OCI-LY1 (cell line): Measurements from ENCODE around the gene HACD2.

Experiments
- H2AFZ ChIP-seq: fragments of 200-600 bp; sonication (generic), shearing (Covaris generic); 2 replicates; pipeline ENCODE4 v1.6.0; 2014; ENCODE audit warnings: antibody characterized with exemption, mild to moderate bottlenecking, low read length
- H3F3A ChIP-seq: fragments of 200-600 bp; sonication (generic), shearing (Covaris generic); 2 replicates; pipeline ENCODE4 v1.6.0; 2014; ENCODE audit warnings: mild to moderate bottlenecking, antibody characterized with exemption, low read length, moderate library complexity; ENCODE audit not compliant: insufficient read depth
- H3K27ac ChIP-seq: fragments of 200-600 bp; sonication (generic); 2 replicates; pipeline ENCODE4 v1.5.1; 2014; ENCODE audit warnings: low read length, mixed run types, mild to moderate bottlenecking, low read depth; ENCODE audit not compliant: poor library complexity, severe bottlenecking
- H3K27me3 ChIP-seq: fragments of 200-600 bp; sonication (generic); 2 replicates; pipeline ENCODE4 v1.6.0; 2014; ENCODE audit warnings: antibody characterized with exemption, mild to moderate bottlenecking, low read length, moderate library complexity; ENCODE audit not compliant: insufficient read depth
- H3K36me3 ChIP-seq: fragments of 200-600 bp; sonication (generic); 2 replicates; pipeline ENCODE4 v1.6.1; 2014; ENCODE audit warnings: mild to moderate bottlenecking, antibody characterized with exemption, low read length, moderate library complexity, mixed read lengths; ENCODE audit not compliant: insufficient read depth
- H3K4me1 ChIP-seq: fragments of 200-600 bp; sonication (generic); 2 replicates; pipeline ENCODE4 v1.5.1; 2014; ENCODE audit warnings: mild to moderate bottlenecking, low read length, moderate library complexity; ENCODE audit not compliant: insufficient read depth, severe bottlenecking
- H3K4me2 ChIP-seq: fragments of 200-600 bp; sonication (generic), shearing (Covaris generic); 2 replicates; pipeline ENCODE4 v1.6.1; 2014; ENCODE audit warnings: low read length
- H3K4me3 ChIP-seq: fragments of 200-600 bp; sonication (generic); 2 replicates; pipeline ENCODE4 v1.5.1; 2014; ENCODE audit warnings: low read length, low read depth, mild to moderate bottlenecking, mixed read lengths; ENCODE audit not compliant: poor library complexity, severe bottlenecking
- H3K79me2 ChIP-seq: fragments of 200-600 bp; shearing (Covaris generic); 2 replicates; pipeline ENCODE4 v1.6.1; 2016; ENCODE audit warnings: mixed run types, low read length, mixed read lengths; ENCODE audit not compliant: insufficient read depth
- H3K9ac ChIP-seq: fragments of 200-600 bp; sonication (generic), shearing (Covaris generic); 2 replicates; pipeline ENCODE4 v1.6.1; 2014; ENCODE audit warnings: mild to moderate bottlenecking, low read length, mixed read lengths
- H3K9me2 ChIP-seq: fragments of 200-600 bp; sonication (generic), shearing (Covaris generic); 2 replicates; pipeline ENCODE4 v1.6.1; 2014; ENCODE audit warnings: low read depth, mild to moderate bottlenecking, low read length, mixed read lengths
- H3K9me3 ChIP-seq: fragments of 200-600 bp; shearing (Covaris generic); 2 replicates; pipeline ENCODE4 v1.6.1; 2014; ENCODE audit warnings: low read length, mixed read lengths
- H4K20me1 ChIP-seq: fragments of 200-600 bp; sonication (generic), shearing (Covaris generic); 2 replicates; pipeline ENCODE4 v1.6.0; 2016; ENCODE audit warnings: mild to moderate bottlenecking, low read length; ENCODE audit not compliant: insufficient read depth
- CTCF ChIP-seq: fragments of 200-600 bp; sonication (generic), shearing (Covaris generic); IDR thresholded peaks from 2 replicates; pipeline ENCODE4 v1.5.1; 2017; ENCODE audit warnings: mild to moderate bottlenecking, antibody characterized with exemption, low read length, moderate library complexity, mixed read lengths
- EZH2 ChIP-seq: fragments of 200-600 bp; sonication (generic), shearing (Covaris generic); IDR thresholded peaks from 2 replicates; pipeline ENCODE4 v1.8.0; 2017; ENCODE audit warnings: borderline replicate concordance, mixed run types, mild to moderate bottlenecking, antibody characterized with exemption, low read length, moderate library complexity, mixed read lengths

HACD2 gene

GRCh38 chr3:123446610-123447109, 138.2 kb downstream of the HACD2 start:
- H3K79me2 ChIP-seq, result no peaks in the 10 kb centered on the region
- H3K27me3 ChIP-seq, result no peaks in the 10 kb centered on the region
- TF ChIP-seq EZH2, result no peak
- no peak for TF ChIP-seq CTCF
- H3K4me1 ChIP-seq, result peaks cover 5% of the 10 kb centered on the region
- H4K20me1 ChIP-seq, result no peaks in the 10 kb centered on the region
- H3K9ac ChIP-seq, result no peak overlapping the region
- no peak overlapping the region for H2AFZ ChIP-seq
- H3K4me3 ChIP-seq, result no peak overlapping the region
- no peaks in the 10 kb centered on the region for H3K9me3 ChIP-seq
- H3K27ac ChIP-seq, result no peak overlapping the region
- H3K9me2 ChIP-seq, result no peaks in the 10 kb centered on the region
- H3K4me2 ChIP-seq, result no peak overlapping the region
- H3K36me3 ChIP-seq, result no peaks in the 10 kb centered on the region
- no peaks in the 10 kb centered on the region for H3F3A ChIP-seq

DNA sequence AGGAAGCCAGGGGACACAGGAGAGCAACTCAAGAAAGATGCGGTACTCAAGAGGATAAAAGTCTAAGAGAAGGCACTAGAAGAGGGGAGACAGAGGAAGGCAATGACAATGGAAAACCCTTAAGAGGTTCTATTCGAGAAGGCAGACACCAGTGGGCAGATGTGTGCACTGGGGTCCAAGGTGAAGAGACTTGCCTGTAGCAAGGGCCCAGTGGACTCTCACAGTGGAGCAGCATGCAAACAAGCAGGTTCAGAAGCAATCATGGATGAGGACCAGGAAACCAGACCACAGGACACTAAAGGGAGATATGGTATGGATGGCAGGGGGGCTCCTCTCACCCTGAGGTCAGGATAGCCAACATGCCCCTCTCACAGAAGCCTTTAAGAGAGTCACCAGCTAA, 138.6 kb downstream of the HACD2 start:
- Histone ChIP-seq H3F3A (no peaks in the 10 kb centered on the region), H3K4me3 (no peak overlapping the region), H4K20me1 (no peaks in the 10 kb centered on the region), H3K4me2 (no peak overlapping the region), H3K79me2 (no peaks in the 10 kb centered on the region), H3K9ac (no peak overlapping the region), H2AFZ (no peak overlapping the region), H3K4me1 (peaks cover 5% of the 10 kb centered on the region), H3K9me3 (no peaks in the 10 kb centered on the region), H3K27ac (no peak overlapping the region), H3K27me3 (no peaks in the 10 kb centered on the region), H3K36me3 (no peaks in the 10 kb centered on the region), H3K9me2 (no peaks in the 10 kb centered on the region)
- TF ChIP-seq CTCF, result no peak
- TF ChIP-seq EZH2, result no peak

- H3K4me2 ChIP-seq, result no peak overlapping the region
- no peaks in the 10 kb centered on the region for H3F3A ChIP-seq
- H3K9ac ChIP-seq, result no peak overlapping the region
- no peak overlapping the region for H3K4me3 ChIP-seq
- H4K20me1 ChIP-seq, result no peaks in the 10 kb centered on the region
- no peaks in the 10 kb centered on the region for H3K36me3 ChIP-seq
- TF ChIP-seq CTCF (no peak), EZH2 (no peak)
- peaks cover 5% of the 10 kb centered on the region for H3K4me1 ChIP-seq
- no peak overlapping the region for H3K27ac ChIP-seq
- no peaks in the 10 kb centered on the region for H3K79me2 ChIP-seq
- no peaks in the 10 kb centered on the region for H3K9me2 ChIP-seq
- no peaks in the 10 kb centered on the region for H3K27me3 ChIP-seq
- no peak overlapping the region for H2AFZ ChIP-seq
- no peaks in the 10 kb centered on the region for H3K9me3 ChIP-seq
These were observed 139.2 kb downstream of the HACD2 start for GRCh38 chr3:123445702-123446101.
